ENCODE measurements around the gene ISYNA1.
"Not testable (repeated sequence)": the region's sequence is repeated elsewhere in the genome, so short reads cannot be mapped to it uniquely, and the experiment has no call there.

Gene ISYNA1

DNA sequence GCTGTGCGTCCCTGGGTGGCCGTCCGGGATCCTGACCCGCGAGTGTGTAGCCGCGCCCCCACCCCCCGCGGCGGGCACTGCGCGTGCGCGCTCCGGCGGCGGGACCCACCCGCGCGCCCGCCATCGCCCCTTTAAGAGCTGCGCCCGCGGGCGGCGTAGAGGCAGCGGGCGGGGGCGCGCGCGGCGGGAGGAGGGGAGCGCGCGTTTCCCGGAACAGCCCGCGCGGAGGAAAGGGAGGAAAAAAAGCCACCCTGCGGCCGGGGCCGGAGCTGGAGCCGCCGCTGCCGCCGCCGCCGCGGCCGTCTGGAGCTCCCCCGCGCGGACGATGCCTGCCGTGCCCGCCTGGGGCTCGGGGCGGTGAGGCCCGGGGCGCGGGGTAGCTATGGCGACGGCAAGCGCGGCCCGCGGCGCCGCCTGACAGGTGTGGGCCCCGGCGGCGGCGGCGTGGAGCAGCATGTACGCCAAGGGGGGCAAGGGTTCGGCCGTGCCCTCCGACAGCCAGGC is 18.7 kb downstream of the ISYNA1 start, which contains the start of gene SSBP4:
Gene SSBP4, plus strand, starts transcription at position 204 of the 504 bp plus-strand sequence. Its CDS starts 251 bp downstream, at position 455.
- no peak for DNase-seq (ENCODE audit: low read depth, low spot score)

DNA sequence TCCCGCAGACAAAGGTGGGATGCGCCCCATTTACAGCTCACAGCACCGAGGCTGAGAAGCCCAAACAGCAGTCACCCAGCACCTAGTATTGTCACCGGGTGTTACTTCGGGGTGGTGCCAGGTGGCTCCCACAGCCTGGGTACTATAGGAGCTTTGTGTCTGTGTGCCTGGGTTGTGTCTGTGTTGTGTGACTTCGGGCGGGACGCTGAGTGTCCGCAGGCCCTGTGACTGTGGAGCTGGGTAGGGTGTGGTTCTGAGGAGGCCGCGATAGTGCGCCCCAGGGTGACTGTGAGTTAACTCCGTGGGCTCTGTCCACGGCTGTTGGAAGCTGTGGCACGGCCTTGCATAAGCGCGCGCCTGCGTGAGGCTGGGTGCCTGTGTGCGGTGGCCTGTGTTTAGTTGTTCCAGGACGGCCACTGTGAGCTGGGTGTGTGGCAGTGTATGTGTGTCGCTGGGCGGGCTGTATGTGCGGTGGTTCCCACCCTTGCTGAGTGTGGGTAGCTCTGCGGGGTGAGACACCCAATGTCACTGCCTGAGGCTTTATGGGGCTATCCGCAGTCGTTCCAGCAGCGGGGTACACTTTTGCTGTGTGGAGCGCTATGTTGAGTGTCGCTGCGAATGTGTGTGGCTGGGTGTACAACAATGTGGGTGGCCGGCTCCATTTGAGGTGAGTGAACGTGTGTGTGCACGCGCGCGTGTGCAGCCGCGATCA is 19.3 kb downstream of the ISYNA1 start:
- no peak for DNase-seq (ENCODE audit: low read depth, low spot score)

DNA sequence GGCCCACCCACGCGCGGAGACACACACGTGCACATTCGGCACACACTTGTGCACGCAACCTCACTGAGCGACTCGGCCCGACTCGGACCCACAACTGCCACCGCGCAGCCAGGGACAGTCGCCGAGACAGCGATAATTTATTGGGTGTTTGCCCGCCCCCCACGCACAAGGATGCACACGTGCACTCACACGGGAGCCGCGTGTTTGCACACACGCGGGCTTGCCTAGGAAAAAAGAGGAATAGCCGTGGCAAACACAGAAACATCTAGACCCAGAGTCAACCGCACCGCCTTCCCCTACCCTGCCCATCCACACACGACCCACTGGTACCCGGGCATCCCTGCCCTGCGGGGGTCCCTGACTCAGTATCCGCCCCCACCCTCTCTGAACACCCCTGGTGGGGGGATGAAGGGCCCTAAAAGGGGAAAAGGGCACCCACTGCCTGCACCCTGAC is 19.9 kb downstream of the ISYNA1 start:
- no peak for DNase-seq (ENCODE audit: low read depth, low spot score)

DNA sequence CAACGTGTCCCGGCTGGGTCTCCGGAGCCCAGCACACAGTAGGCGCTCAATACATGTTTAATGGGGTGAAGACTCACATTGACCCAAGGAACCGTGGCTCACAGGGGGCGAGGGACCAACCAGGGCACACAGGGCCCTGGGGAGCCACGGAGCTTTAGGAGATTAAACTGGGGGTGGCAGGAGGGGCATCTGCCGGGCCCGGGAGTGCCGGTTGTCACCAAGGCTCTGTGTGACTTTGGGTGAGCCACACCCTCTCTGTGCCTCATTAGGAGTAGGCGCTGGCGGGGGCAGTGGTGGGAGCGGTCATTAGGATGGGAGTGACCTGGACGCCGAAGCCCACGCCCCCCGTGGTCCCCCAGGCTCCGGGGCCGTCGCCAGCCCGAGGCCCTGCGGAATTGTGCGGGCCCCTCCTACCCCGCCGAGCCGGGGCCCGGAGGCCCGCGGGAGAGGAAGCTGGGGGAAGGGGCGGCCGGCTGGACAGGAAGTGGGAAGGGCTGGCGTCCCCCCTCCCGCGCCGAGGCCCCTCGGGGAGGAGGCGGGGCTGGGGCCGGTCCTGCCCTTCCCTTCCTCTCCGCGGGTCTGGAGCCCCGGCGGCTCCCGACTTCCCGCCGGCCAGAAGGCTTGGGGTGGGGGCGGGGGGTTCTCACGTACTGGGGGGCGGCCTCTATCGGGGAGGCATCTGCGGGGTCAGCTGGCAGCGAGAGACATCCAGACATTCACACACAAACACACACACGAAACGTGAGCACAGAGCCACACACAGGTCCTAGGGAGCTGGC is 20.5 kb downstream of the ISYNA1 start:
- no peak for DNase-seq (ENCODE audit: low read depth, low spot score)

DNA sequence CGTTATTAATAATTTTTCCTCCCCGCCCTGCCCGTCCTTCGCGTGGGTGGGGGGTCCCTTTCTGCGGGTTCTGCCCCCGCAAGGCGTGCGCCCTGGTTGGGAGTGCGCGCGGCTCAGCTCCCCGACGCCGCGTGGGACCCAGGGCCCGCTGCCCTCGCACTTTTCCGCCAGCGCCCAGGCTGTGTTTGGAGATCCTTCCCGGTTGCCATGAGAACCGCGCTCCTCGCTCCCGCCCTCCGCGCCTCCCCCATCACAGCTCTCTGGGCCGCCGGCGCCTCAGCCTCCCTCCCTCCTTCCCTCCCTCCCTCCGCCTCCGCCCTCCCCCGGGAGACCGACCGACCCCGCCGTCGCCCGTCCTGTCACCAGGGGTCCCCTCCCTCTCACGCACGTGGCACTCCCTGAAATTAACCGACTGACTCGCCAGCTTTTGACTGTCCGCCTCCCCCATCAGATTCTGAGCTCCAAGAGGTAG is 21.1 kb downstream of the ISYNA1 start:
- no peak for DNase-seq (ENCODE audit: low read depth, low spot score)

DNA sequence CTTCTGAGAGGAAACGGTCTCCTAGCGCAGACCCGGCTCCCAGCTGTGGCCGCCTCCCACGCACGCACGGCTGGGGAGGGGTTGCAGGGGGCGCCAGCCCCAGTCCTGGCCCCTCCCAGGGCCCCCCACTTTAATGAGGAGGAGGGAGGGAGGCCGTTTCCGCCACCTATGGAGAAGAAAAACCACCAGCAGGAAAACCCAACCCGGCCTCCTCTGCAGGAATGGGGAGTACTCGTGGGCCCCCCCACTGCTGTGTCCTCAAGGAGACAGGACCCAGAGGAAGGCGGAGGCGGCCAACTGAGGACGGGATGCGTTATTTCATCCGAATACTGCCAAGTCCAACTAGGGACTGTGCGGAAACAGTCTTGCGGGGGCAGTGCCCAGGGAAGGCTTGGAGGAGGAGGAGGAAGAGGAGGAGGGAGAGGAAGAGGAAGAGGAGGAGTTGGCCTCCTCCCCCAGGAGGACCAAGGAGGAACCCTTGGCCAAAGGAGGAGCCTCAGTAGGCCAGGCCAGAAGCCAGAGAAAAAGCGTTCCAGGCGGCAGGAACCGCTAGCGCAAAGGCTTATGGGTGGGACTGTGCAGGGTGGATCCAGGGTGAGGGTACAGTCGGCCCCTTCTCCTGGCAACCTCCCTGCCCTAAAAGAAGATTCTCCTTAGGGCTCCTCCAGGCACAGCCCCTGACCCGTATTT is 22.6 kb downstream of the ISYNA1 start:
- DNase-seq (ENCODE audit: low read depth, low spot score), result no peak

DNA sequence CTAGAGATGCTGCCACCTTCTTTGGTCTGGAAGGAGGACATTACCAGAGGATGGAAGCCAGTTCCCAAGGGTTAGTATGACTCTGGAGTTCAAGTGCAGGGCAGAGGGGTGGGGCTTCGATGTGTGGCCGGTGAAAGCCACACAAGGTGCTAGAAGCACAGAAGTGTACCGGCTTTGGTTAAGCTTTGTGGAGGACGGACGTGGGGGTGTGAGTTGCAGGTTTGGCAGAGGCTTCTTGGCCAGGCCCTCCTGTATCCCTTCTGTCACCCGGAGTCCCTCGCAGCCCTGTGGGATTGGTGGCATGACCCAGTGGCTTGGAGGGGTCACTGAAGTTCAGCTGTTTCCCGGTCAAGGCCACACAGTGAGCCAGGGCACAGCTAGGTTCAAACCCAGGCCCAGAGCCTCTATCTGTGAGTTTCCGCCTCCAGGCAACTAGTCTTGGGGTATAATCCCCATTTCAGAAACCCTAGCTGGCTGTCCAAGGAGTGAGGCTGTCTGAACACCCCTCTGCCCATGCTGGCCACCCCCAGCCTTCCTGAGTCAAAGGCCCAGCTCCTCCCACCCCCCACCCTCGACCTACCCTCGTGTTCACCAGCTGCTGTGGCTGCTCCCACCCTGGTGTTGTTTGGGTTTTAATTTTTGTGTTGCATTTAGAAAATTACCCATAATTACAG is 23.3 kb downstream of the ISYNA1 start:
- no peak for DNase-seq (ENCODE audit: low read depth, low spot score)

DNA sequence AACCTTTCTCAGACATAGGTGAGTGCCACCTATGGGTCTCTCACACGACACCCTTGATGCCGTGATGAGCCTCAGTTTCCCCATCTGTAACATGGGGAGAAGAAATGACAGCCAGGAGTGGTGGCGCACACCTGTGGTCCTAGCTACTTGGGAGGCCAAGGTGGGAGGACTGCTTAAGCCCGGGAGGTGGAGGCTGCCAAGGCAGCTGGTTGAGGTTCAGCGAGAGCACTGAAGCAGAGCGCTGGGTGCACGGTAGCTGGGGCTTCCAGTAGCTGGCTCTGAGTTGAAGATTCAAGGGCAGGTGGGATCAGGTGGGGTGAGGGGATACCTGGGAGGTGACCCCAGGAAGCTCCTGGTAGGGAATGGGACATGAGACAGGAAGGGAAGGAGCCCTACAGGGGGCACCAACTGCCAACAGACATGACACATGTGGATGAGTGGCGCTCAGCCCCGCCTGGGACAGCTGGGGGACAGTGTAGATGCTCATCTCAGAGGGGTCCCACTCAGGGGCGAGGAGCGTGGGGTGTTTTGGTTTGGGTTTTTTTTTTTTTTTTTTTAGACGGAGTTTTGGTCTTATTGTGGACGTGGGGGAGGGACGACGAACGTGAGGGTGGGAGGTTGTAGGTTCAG is 25.2 kb downstream of the ISYNA1 start:
- no peak for DNase-seq (ENCODE audit: low read depth, low spot score)

DNA sequence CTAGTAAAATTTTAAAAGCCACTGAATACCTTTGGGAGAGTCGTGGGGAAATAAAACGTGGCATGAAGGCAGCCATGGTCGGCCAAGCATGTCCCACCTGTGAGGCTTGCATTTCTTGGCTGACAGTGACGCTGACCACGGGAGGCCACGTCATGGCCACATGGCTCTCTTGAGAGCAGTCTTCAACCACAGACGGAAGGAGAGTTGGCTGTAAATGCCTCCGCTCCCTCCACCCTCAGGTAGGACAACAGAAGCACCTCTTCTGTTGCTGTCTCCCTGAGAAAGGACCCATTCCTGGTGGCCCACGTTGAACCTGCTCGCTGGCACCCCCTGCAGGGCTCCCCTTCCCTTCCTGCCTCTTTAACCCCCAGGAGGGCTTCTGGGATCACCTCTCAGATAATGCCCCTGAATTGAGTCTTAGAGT is 29.9 kb downstream of the ISYNA1 start:
- no peak for DNase-seq (ENCODE audit: low read depth, low spot score)

DNA sequence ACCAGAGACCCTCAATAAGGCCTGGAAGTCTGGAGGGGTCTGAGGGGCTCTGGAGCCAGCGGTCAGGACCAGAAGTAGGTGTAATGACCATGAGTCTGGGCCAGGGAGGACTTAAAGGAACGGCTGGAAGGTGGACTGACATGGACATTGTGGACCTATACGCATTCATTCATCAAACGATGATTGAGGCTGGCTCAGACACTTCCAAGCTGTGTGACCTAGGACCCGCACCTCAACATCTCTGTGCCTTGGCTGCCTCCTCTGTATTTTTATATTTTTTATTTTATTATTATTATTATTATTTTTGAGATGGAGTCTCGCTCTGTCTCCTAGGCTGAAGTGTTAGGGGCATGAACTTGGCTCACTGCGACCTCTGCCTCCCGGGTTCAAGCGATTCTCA is 31.2 kb downstream of the ISYNA1 start:
- DNase-seq (ENCODE audit: low read depth, low spot score), result no peak

DNA sequence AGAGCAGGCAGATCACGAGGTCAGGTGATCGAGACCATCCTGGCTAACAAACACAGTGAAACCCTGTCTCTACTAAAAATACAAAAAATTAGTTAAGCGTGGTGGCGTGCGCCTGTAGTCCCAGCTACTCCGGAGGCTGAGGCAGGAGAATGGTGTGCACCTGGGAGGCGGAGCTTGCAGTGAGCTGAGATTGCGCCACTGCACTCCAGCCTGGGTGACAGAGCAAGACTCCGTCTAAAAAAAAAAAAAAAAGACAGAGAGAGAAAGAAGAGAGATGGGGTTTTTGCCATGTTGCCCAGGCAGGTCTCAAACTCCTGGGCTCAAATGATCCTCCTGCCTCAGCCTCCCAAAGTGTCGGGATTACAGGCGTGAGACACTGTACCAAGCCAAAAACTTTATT is 32.2 kb downstream of the ISYNA1 start:
- not testable (repeated sequence) for DNase-seq (ENCODE audit: low read depth, low spot score)

DNA sequence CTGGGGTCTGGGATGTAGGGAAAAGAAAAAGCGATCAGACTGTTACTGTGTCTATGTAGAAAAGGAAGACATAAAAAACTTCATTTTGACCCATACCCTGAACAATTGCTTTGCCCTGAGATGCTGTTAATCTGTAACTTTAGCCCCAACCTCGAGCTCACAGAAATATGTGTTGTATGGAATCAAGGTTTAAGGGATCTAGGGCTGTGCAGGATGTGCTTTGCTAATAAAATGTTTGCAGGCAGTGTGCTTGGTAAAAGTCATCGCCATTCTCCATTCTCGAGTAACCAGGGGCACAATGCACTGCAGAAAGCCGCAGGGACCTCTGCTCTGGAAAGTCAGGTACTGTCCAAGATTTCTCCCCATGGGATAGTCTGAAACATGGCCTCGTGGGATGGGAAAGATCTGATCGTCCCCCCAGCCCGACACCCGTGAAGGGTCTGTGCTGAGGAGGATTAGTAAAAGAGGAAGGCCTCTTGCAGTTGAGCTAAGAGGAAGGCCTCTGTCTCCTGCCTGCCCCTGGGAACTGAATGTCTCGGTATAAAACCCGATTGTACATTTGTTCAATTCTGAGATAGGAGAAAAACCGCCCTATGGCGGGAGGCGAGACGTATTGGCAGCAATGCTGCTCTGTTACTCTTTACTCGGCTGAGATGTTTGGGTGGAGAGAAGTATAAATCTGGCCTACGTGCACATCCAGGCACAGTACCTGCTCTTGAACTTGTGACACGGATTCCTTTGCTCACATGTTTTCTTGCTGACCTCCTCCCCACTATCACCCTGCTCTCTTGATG is 35.3 kb downstream of the ISYNA1 start:
- not testable (repeated sequence) for DNase-seq (ENCODE audit: low read depth, low spot score)

DNA sequence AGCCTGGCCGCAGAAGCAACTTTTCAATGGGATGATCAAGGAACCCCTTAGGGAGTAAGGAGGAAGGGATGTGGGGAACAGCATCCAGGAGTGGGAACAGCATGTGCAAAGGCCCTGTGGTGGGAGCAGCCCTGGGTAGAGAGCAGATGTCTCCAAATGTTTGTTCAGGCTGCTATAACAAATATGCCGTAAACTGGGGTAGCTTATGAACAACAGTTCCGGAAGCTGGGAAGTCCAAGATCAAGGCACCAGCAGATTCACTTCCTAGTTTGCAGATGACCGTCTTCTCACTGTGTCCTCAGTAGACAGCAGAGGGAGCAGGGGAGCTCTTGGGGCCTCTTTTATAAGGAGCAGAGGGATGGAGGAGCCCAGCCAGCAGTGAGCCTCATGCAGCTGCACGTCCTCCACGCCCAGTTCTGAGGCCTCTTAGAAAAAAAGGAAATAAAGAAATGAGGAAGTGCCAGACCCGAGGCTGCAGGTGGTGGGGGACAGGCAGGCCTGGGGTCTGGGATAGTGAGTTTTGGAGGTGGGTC is 36.3 kb downstream of the ISYNA1 start:
- DNase-seq (ENCODE audit: low read depth, low spot score), result no peak

DNA sequence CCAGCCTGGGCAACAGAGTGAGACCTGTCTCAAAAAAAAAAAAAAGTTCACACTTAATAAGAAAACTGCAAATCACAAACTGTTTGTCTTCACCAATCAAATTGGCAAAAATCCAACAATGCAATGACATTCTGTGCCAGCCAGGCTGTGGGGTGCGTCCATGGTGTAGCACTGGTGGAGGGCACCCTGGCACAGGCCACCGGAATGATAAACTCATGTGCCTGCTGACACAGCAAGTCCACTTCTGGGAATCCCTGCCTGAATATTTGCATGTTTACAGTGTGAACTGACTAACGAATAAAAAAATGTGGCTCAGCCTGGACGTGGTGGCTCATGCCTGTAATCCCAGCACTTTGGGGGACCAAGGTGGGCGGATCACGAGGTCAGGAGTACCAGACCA is 38.9 kb downstream of the ISYNA1 start:
- no peak for DNase-seq (ENCODE audit: low read depth, low spot score)

DNA sequence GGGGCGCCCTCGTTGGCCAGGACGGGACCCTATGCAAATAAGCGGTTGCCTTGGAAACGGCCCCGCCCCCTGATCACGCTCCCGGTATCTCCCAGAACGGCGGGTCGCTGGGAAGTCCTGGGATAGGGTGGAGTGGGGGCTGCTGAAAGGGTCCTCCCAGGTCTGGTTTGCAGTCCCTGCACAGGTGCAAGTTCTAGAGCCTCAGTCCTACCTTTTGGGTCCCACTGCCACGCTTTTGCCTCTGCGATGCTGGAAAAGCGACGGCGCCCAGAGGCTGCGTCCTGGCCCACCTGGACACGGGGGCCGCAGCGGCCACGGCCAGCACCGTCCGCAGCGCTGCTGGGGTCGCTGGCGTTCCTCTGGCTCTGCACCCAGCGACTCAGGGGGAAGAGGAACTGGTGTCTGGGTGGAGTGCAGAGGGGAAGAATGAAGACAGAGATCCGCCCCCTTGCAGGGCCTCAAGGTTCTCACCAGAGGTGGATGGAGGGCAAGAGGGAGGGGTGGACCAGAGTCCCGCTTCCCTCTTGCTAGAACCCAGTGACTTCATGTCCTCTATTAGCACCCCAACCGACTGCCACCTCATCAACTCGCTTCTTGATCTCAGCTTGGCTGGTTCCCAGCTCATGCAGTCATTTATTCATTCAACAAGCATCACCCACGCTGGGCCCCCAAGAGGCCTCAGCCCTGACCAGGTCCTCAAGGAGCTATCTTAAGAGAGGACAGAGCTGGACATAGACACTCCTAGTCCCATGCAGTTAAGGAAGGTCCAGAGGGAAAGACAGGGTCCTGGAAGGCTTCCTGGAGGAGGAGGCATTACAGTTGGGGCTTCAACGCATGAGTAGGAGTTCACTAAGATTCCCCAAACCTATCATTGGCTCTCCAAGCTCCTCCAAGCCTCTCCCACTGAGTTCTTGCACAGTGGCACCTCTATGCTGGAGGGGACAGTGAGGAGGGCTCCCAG is 40.4 kb downstream of the ISYNA1 start, which contains the start of gene LRRC25:
Gene LRRC25, minus strand, starts transcription at position 381 of the 961 bp plus-strand sequence. CDS start 659 bp downstream, outside the sequence.
- no peak for DNase-seq (ENCODE audit: low read depth, low spot score)

DNA sequence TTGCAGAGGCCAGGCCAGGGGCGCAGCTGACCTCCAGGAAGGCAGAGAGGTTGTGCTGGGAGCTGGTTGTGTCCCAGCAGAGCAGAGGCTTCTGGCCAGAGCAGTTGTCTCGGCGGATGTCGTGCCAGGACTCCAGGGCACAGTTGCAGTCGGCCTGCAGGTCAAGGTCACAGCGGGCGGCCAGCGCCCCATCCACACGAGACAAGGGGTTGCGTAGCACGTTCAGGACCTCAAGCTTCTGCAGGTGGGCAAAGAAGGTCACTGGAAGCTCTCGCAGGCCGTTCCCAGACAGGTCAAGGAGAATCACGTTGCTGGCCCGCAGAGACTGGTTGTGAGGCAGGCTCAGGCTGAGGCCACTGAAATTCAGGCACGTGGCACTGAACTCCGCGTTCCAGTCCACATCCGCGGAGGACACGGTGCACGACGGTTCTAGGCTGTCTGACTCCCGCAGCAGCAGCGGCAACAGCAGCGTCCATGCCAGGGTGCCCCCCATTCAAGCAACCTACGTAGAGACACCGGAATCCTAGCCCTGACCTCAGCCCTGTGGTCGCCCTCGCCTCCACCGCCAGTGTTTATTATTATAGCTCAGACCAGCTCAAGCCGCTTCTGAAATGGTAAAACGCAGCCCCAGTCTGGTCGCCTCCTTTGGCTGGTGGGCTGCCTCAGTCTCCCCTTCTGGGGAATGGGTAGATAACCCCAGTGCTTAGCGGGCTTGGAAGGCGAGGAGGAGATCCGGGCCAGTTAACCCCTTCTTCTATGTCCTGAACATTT is 41.3 kb downstream of the ISYNA1 start:
- no peak for DNase-seq (ENCODE audit: low read depth, low spot score)

DNA sequence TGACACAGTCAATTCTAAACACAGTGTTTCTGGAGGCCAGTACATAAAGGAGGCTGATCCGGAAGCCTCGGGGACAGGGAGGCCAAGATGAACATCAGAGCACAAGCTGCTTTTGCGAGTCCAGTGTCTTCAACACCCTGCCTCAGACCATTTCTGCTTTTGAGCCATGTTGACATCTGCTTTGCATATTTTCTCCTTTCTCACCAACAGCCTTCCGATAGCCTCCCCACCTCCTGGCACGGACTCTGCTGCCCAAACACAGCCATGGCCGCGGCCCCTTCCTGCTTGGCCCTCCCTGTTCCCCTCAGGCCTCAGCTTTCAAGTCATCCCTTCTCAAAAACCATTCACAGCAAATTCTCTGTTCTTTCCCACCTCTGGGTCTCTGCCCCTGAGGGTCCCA is 44.1 kb downstream of the ISYNA1 start:
- DNase-seq (ENCODE audit: low read depth, low spot score), result no peak

DNA sequence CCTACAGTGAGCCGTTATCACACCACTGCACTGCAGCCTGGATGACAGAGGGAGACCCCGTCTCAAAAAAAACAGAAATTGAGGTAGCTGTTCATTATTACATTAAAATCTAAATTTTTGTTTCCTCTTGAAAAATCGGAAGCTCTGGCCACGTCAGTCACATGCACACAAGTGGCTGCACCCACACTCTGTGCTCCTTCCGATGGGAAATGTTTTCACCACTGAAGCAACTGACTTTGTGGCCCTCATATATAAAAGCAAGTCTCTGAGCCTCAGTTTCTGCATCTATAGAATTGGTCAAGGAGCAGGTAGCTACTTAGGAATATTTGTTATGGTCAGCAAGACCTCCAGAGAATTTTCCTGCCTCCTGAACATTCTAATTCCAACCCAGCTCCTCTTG is 45.0 kb downstream of the ISYNA1 start:
- no peak for DNase-seq (ENCODE audit: low read depth, low spot score)

Measured in iPS DF 19.7 (cell line).